H1 (cell line): Measurements from ENCODE around the gene RFC3. TPM values are rescaled to one million over a fixed set of nuclear protein-coding genes. Genes with fewer than 3 reads are reported as not detected.
"Not testable (repeated sequence)": the region's sequence is repeated elsewhere in the genome, so short reads cannot be mapped to it uniquely, and the experiment has no call there.

ENCODE experiments used
- CTCF ChIA-PET: fragments of 300-600 bp; sonication (Branson Sonifier 250); formaldehyde crosslinking; loops from one replicate; lab custom pipeline; 2021; ENCODE audit not compliant: partially characterized antibody; lab: Charles Lee
- POLR2A ChIA-PET: fragments of 300-600 bp; sonication (Branson Sonifier 250); formaldehyde crosslinking; loops from one replicate; lab custom pipeline; 2021; ENCODE audit warnings: inconsistent platforms; ENCODE audit not compliant: partially characterized antibody; lab: Charles Lee
- DNase-seq, 2 experiments: peaks; one replicate each; pipeline versions ENCODE4 v3.0.0 to v3.0.0-alpha.2; 2010 to 2022; ENCODE audit warnings: low spot score in 2 of 2, low read depth in 1 of 2, mixed read lengths in 1 of 2
- FAIRE-seq: peaks from 2 replicates; lab custom pipeline; 2011; peaks lifted over from hg19 to GRCh38; lab: Jason Lieb, UNC
- H2AFZ ChIP-seq: 2 replicates; pipeline ENCODE4 v1.8.1; 2012; ENCODE audit warnings: low read length, inconsistent platforms
- H2AK5ac ChIP-seq: 2 replicates; pipeline ENCODE4 v1.6.1; 2013; ENCODE audit warnings: low read depth, low read length
- H2BK120ac ChIP-seq: replicated peaks from 2 replicates; pipeline ENCODE3; 2013; ENCODE audit warnings: low read depth, low read length, inconsistent platforms
- H2BK12ac ChIP-seq: 2 replicates; pipeline ENCODE4 v1.6.1; 2013; ENCODE audit warnings: low read depth, low read length
- H2BK15ac ChIP-seq: 2 replicates; pipeline ENCODE4 v1.6.1; 2013; ENCODE audit warnings: low read length
- H2BK20ac ChIP-seq: 2 replicates; pipeline ENCODE4 v1.6.1; 2013; ENCODE audit warnings: low read length
- H2BK5ac ChIP-seq: 2 replicates; pipeline ENCODE4 v1.6.1; 2013; ENCODE audit warnings: low read depth, low read length
- H3K14ac ChIP-seq: 2 replicates; pipeline ENCODE4 v1.6.1; 2013; ENCODE audit warnings: inconsistent platforms; ENCODE audit not compliant: insufficient read length
- H3K18ac ChIP-seq: 2 replicates; pipeline ENCODE4 v1.6.1; 2013; ENCODE audit warnings: low read length; ENCODE audit errors: extremely low read depth
- H3K23ac ChIP-seq: 2 replicates; pipeline ENCODE4 v1.6.1; 2013; ENCODE audit warnings: inconsistent platforms; ENCODE audit not compliant: insufficient read length
- H3K23me2 ChIP-seq: 2 replicates; pipeline ENCODE4 v1.6.1; 2013; ENCODE audit warnings: low read depth, low read length
- H3K27ac ChIP-seq: 2 replicates; pipeline ENCODE4 v1.6.1; 2011; ENCODE audit warnings: low read depth, low read length, inconsistent platforms
- H3K27me3 ChIP-seq, 4 experiments: replicated peaks in 1 of 4; 1 replicate in 1 of 4; 2 replicates in 3 of 4; pipeline versions ENCODE4 v1.6.1 to v1.8.1; 2011 to 2013; ENCODE audit warnings: low read length in 3 of 4, mild to moderate bottlenecking in 3 of 4, inconsistent platforms in 2 of 4, mixed read lengths in 2 of 4, moderate library complexity in 1 of 4; ENCODE audit not compliant: control insufficient read depth in 3 of 4, insufficient read depth in 3 of 4; ENCODE audit errors: extremely low read depth in 1 of 4
- H3K36me3 ChIP-seq, 4 experiments: 2 replicates each; pipeline versions ENCODE4 v1.6.1 to v1.8.1; 2011 to 2013; ENCODE audit warnings: mild to moderate bottlenecking in 4 of 4, low read length in 3 of 4, moderate library complexity in 2 of 4, control low read depth in 1 of 4, inconsistent platforms in 1 of 4; ENCODE audit not compliant: insufficient read depth in 4 of 4, control insufficient read depth in 2 of 4
- H3K4ac ChIP-seq: replicated peaks from 2 replicates; pipeline ENCODE3; 2013; ENCODE audit warnings: low read length, low read depth, mixed read lengths, inconsistent platforms; ENCODE audit not compliant: insufficient read length
- H3K4me1 ChIP-seq, 4 experiments: replicated peaks in 1 of 4; 1 replicate in 1 of 4; 2 replicates in 3 of 4; pipeline versions ENCODE4 v1.6.1 to v1.8.1; 2011 to 2013; ENCODE audit warnings: low read length in 3 of 4, inconsistent platforms in 2 of 4, mixed read lengths in 1 of 4; ENCODE audit not compliant: insufficient read depth in 4 of 4, control insufficient read depth in 3 of 4
- H3K4me2 ChIP-seq, 2 experiments: 2 replicates each; pipeline versions ENCODE4 v1.6.1 to v1.8.1; 2011 to 2013; ENCODE audit warnings: low read depth in 2 of 2, low read length in 2 of 2, control low read depth in 1 of 2, inconsistent platforms in 1 of 2, mild to moderate bottlenecking in 1 of 2; ENCODE audit not compliant: insufficient read depth in 1 of 2
- H3K4me3 ChIP-seq, 4 experiments: fragments of 200-600, 300-600 bp in 1 of 4; sonication (generic), shearing (Covaris generic), sonication (Bioruptor Twin) in 1 of 4; 2 replicates each; pipeline versions ENCODE4 v1.5.1 to v1.8.1; 2011 to 2016; ENCODE audit warnings: low read length in 4 of 4, low read depth in 3 of 4, control low read depth in 2 of 4, inconsistent platforms in 2 of 4, mild to moderate bottlenecking in 2 of 4, mixed read lengths in 1 of 4, moderate library complexity in 1 of 4; ENCODE audit not compliant: insufficient read depth in 2 of 4; ENCODE audit errors: extremely low read depth in 1 of 4
- H3K56ac ChIP-seq: replicated peaks from 2 replicates; pipeline ENCODE3; 2013; ENCODE audit warnings: low read depth, mild to moderate bottlenecking, mixed read lengths, low read length, inconsistent platforms; ENCODE audit not compliant: insufficient read length
- H3K79me1 ChIP-seq: 2 replicates; pipeline ENCODE4 v1.6.1; 2013; ENCODE audit warnings: low read depth, low read length, control low read depth
- H3K79me2 ChIP-seq, 2 experiments: 2 replicates each; pipeline versions ENCODE4 v1.6.1 to v1.8.1; 2012 to 2013; ENCODE audit warnings: low read length in 2 of 2, mild to moderate bottlenecking in 2 of 2, inconsistent platforms in 1 of 2; ENCODE audit not compliant: insufficient read depth in 2 of 2, control insufficient read depth in 1 of 2
- H3K9ac ChIP-seq, 4 experiments: replicated peaks in 1 of 4; 1 replicate in 1 of 4; 2 replicates in 3 of 4; pipeline versions ENCODE4 v1.6.1 to v1.8.1; 2011 to 2013; ENCODE audit warnings: low read depth in 3 of 4, low read length in 3 of 4, control low read depth in 2 of 4, mild to moderate bottlenecking in 2 of 4, moderate library complexity in 2 of 4, inconsistent platforms in 1 of 4; ENCODE audit errors: extremely low read depth in 1 of 4
- H3K9me3 ChIP-seq, 2 experiments: 2 replicates each; pipeline versions ENCODE4 v1.6.1 to v1.8.1; 2012 to 2013; ENCODE audit warnings: mild to moderate bottlenecking in 2 of 2, moderate library complexity in 2 of 2, control low read depth in 1 of 2, inconsistent platforms in 1 of 2, low read depth in 1 of 2, low read length in 1 of 2, mixed read lengths in 1 of 2; ENCODE audit not compliant: insufficient read depth in 2 of 2
- H4K20me1 ChIP-seq, 2 experiments: replicated peaks in 1 of 2; 2 replicates each; pipeline versions ENCODE3 to v1.8.1; 2011 to 2013; ENCODE audit warnings: inconsistent platforms in 2 of 2, low read length in 2 of 2, mild to moderate bottlenecking in 1 of 2; ENCODE audit not compliant: insufficient read depth in 2 of 2, control insufficient read depth in 1 of 2
- H4K5ac ChIP-seq: 2 replicates; pipeline ENCODE4 v1.6.1; 2013; ENCODE audit warnings: low read length, low read depth, mixed read lengths, inconsistent platforms; ENCODE audit not compliant: insufficient read length
- H4K8ac ChIP-seq: 2 replicates; pipeline ENCODE4 v1.8.0; 2013; ENCODE audit warnings: mild to moderate bottlenecking, moderate library complexity, low read length, inconsistent platforms; ENCODE audit not compliant: insufficient read depth; ENCODE audit errors: extremely low read depth
- H4K91ac ChIP-seq: replicated peaks from 2 replicates; pipeline ENCODE3; 2013; ENCODE audit warnings: low read length, mixed read lengths, inconsistent platforms; ENCODE audit not compliant: insufficient read length
- WGBS, 2 experiments: shearing (Covaris generic) in 1 of 2; methylation state at CpG; one replicate each; pipeline versions ENCODE4 v1.1.6 to v1.1.7; 2013 to 2015; ENCODE audit warnings: low lambda C conversion rate in 2 of 2, mixed read lengths in 2 of 2, inconsistent platforms in 1 of 2, low coverage in 1 of 2, missing lambda C conversion rate in 1 of 2; ENCODE audit not compliant: insufficient replicate concordance in 2 of 2, insufficient coverage in 1 of 2, insufficient read length in 1 of 2; ENCODE audit errors: extremely low coverage in 1 of 2, missing lambda C conversion rate in 1 of 2; 5-methylcytosine and 5-hydroxymethylcytosine counted together
- polyA plus RNA-seq, 7 experiments: library from polyadenylated mRNA; depleted of rRNA in 3 of 7; stranded (reverse) in 5 of 7; unstranded in 2 of 7; fragments of >200 nt in 5 of 7; fragments of 200-250 nt in 2 of 7; gene quantifications; 1 replicate in 5 of 7; 2 replicates in 1 of 7; 4 replicates in 1 of 7; pipeline versions ENCODE4 v1.2.1 to v1.2.3, GENCODE V29; 2011 to 2013; ENCODE audit warnings: missing spikeins in 2 of 7, mixed read lengths in 2 of 7
- total RNA-seq: library from RNA; stranded (reverse); fragmentation: NEBNext Ultra II Directional; extraction: Animal tissue kit (Norgen Biotek cat#: 25700); gene quantifications from 2 replicates; pipeline ENCODE4 v1.2.1, GENCODE V29; 2021

The RFC3 gene
- total and polyA plus RNA-seq, 2 of the 8 experiments (the other 6 are each of a cell fraction or from before 2014, with no cell fraction given): 26.4 to 45.6 TPM

GRCh38 chr13:33783212-33783611, 34.7 kb upstream of the RFC3 start:
- H2BK20ac ChIP-seq, H3K4ac ChIP-seq, H4K20me1 ChIP-seq, POLR2A ChIA-PET, H4K5ac ChIP-seq, H3K36me3 ChIP-seq, H3K4me3 ChIP-seq, H3K9me3 ChIP-seq, H3K79me2 ChIP-seq, DNase-seq, H3K14ac ChIP-seq, H3K23ac ChIP-seq, H3K4me2 ChIP-seq, H3K23me2 ChIP-seq, H3K27me3 ChIP-seq, H3K4me1 ChIP-seq, H3K79me1 ChIP-seq, H2BK12ac ChIP-seq, CTCF ChIA-PET, H2BK15ac ChIP-seq, H3K18ac ChIP-seq, H3K27ac ChIP-seq, H2BK5ac ChIP-seq, H3K9ac ChIP-seq, H4K91ac ChIP-seq, H2AFZ ChIP-seq, H3K56ac ChIP-seq, H4K8ac ChIP-seq, H2AK5ac ChIP-seq, H2BK120ac ChIP-seq, FAIRE-seq: not testable (repeated sequence)
- 73% methylated on average over 3 of the region's 4 CpGs; no CpG with 5 or more reads in 1 of the 2 experiments for WGBS, 2 experiments
